ENCODE data around the gene NBEAL1.

GRCh38 chr2:203175371-203175770 is 160.7 kb downstream of the NBEAL1 start:
- TF ChIP-seq, protein P1, sequence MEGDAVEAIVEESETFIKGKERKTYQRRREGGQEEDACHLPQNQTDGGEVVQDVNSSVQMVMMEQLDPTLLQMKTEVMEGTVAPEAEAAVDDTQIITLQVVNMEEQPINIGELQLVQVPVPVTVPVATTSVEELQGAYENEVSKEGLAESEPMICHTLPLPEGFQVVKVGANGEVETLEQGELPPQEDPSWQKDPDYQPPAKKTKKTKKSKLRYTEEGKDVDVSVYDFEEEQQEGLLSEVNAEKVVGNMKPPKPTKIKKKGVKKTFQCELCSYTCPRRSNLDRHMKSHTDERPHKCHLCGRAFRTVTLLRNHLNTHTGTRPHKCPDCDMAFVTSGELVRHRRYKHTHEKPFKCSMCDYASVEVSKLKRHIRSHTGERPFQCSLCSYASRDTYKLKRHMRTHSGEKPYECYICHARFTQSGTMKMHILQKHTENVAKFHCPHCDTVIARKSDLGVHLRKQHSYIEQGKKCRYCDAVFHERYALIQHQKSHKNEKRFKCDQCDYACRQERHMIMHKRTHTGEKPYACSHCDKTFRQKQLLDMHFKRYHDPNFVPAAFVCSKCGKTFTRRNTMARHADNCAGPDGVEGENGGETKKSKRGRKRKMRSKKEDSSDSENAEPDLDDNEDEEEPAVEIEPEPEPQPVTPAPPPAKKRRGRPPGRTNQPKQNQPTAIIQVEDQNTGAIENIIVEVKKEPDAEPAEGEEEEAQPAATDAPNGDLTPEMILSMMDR (IDR thresholded peaks at IDR 0.05), result no peak
- TF ChIP-seq EP300 (IDR thresholded peaks at IDR 0.05) (no peak), POLR2AphosphoS5 (IDR thresholded peaks at IDR 0.05) (no peak), POLR2A (IDR thresholded peaks at IDR 0.05) (no peak)
